HG03558 (cell line): ENCODE measurements around the gene NEK11.
"Not testable (repeated sequence)": the region's sequence is repeated elsewhere in the genome, so short reads cannot be mapped to it uniquely, and the experiment has no call there.

ENCODE experiments used
- ATAC-seq: cut with Tn5 transposase; IDR thresholded peaks from one replicate; pipeline ENCODE4 v1.9.1; 2021; ENCODE audit warnings: moderate number of reproducible peaks; ENCODE audit not compliant: unreplicated experiment; ENCODE audit errors: extremely low read depth

NEK11 gene

DNA sequence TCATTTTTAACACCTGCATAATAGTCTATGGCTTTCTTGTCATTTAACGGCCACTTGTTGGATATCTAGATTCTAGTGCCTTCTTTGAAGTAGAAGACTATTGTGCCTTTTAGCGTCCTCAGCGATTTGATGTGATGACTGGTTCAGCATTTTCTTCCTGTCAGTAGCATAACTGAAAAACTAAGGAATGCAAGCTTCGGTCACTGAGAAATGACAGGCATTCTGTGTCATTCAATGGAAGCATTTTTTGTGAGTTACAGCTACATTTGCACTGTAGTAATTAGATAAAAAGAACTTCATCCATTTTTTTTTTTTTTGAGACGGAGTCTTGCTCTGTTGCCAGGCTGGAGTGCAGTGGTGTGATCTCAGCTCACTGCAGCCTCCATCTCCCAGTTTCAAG, 10.3 kb downstream of the NEK11 start:
- no peak for ATAC-seq

DNA sequence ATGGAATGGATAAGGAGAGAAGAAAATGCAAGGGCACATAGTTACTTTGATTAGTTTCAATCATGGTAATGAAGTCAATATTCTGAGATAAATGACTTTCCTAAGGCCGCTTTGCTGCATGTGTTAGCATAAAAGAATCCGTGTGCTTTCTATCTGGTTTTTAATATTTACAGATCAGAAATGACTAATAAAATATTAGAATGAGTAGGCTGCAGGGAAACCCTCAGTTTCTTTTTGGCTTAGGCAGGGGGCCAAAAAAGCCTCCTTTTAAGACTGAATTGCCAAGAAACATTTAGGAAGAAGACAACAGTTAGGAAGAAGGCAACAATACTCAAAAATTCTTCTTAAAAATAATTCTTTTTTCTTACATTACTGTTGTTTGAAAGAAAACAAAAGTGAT, 11.6 kb downstream of the NEK11 start:
- ATAC-seq = no peak

DNA sequence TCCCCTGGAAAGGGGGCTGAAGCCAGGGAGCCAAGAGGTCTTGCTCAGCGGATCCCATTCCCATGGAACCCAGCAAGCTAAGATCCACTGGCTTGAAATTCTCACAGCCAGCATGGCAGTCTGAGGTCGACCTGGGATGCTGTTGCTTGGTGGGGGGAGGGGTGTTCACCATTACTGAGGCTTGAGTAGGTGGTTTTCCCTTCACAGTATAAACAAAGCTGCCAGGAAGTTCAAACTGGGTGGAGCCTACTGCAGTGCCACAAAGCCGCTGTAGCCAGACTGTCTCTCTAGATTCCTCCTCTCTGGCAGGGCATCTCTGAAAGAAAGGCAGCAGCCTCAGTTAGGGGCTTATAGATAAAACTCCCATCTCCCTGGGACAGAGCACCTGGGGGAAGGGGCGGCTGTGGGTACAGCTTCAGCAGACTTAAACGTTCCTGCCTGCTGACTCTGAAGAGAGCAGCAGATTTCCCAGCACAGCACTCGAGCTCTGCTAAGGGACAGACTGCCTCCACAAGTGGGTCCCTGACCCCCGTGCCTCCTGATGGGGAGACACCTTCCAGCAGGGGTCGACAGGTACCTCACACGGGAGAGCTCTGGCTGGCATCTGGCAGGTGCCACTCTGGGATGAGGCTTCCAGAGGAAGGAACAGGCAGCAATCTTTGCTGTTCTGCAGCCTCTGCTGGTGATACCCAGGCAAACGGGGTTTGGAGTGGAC, 15.8 kb downstream of the NEK11 start:
- ATAC-seq = not testable (repeated sequence)

DNA sequence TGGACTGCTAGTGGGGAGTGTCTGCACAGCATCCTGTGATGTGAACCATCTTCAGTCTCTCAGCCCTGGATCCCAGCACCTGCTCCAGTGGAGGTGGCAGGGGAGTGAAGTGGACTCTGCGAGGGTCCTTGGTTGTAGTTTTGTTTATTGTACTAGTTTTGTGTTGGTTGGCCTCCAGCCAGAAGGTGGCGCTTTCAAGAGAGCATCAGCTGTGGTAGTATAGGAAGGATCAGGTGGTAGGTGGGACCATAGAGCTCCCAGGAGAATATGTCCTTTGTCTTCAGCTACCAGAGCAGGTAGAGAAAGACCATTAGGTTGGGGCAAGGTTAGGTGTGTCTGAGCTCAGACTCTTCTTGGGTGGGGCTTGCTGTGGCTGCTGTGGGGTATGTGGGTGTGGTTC, 20.9 kb downstream of the NEK11 start:
- no peak for ATAC-seq

DNA sequence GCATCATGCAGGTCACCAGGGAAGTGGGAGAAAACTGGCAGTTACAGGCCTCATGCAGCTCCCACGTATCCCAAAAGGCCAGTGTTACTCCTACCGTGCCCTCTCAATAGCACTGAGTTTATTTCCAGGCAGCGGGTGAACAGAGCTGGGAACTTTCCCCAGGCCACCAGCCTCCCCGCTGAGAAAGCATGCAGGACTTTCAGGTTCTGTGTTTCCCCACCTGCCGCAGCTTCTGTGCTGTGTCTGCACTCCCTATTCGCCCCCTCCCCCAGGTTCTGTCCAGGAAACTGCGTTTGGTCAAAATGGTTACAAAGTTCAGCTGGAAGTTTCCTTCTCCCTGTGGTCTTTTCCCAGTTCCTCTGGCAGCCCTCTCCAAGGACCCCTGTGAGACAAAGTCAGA, 21.4 kb downstream of the NEK11 start:
- ATAC-seq = no peak

DNA sequence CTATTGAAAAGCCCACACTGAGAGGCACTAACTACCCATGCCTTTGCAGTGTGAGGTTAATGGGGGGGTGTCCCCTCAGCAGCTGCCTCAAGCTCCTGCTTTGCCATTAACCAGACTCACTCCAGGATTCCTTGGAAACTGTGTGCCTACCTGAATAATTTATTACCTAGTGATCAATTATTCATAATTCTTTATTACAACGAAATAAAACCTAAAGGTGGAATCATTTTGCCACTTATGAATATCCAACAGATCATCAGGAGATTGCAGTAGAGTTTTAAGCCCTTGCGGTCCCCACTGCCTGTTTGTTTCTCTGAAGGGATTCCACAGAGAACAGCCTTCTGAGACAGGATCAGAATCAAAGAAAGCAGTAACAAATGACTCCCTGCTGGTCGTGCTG, 23.3 kb downstream of the NEK11 start:
- ATAC-seq = no peak

DNA sequence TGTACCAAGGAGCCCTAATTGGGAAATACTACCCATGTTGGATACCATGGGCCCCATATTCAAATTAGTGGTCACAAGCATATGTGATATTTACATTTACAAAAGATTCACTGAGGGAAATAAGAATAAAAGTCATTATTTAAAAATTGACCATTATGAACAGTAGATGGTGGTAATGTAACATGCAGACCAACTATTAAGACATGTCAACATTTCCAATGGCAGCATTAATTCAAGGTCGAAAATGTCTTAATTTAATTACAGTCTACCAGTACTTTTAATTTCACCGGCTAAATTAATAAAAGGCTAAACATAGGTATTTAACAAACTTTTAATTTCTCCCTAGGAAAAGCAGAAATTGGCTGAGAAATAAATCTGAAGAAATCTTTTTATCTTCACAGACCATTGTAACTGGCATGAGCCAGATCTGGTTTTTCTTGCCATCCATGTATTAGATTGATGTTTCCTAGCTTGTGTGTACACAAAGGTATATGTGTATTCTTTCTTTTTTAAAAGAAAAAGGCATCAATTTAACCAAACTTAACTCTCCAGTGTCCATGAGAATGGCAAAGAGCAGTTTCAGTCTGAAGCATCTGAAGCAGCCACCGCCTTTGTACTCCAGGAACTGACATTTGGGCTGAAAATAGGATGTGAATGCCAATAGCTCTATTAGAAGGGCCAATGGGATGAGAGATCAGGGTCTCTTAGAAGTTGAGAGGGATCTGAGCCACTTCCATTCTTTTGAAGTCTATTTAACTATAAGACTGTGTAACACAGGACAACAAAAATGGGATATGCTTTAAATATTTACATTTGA, 26.6 kb downstream of the NEK11 start:
- ATAC-seq = no peak

DNA sequence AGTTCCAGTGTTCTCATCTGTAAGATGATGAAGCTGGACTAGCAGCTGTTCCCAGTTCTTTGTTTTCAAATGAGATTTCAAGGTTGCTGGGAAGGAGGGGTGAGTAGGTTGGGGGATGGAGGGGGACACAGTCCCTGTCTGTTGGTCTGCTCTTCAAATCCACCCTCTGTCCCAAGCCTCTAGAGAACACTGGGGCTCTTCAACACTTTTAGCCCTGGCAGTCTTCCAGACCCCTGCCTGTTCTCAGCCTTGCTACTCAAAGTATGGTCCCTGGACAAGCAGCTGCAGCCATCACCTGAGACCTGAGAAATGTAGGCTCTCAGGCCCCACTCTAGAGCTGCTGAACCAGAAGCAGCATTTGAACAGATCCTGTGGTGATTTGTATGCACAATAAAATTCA, 41.3 kb downstream of the NEK11 start:
- ATAC-seq = no peak

DNA sequence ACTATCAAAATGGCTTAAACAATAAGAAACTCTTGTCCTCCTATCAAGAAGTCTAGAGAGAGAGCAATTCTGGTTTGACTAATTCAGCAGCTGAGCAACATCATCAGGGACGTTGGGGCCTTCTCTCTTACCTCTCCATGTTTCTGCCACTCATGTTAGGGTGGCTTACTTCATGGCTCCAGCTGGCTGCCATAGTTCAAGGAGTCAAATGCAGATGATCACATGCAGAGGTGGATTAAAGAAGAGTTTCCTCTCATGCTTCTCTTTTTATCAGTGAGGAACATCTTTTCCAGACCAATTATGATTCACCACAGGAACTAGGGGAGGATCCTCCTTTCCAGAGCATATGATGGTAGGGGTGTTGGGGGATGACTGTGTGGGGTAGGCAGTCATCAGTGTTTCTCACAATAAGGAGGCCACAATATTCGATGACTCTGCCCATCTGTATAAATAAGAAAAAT, 45.5 kb downstream of the NEK11 start:
- no peak for ATAC-seq

DNA sequence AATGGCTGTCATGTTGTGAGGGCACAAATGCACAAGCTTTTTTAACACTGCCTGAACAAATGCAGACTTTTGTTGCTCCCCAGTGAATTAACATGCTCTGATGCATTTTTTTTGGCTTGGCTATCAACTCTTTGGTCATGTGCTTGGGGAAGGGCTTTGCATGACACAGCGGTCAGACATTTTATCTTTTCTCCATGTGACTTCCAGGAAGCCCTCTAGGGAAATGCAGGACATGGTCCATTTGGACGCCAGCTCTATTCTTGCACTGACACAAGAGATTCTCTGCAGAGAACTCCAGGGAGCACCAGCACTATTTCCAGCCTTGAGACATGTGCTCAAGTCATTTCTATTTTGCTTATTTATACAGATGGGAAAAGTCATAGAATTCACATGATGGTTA, 46.2 kb downstream of the NEK11 start:
- no peak for ATAC-seq

DNA sequence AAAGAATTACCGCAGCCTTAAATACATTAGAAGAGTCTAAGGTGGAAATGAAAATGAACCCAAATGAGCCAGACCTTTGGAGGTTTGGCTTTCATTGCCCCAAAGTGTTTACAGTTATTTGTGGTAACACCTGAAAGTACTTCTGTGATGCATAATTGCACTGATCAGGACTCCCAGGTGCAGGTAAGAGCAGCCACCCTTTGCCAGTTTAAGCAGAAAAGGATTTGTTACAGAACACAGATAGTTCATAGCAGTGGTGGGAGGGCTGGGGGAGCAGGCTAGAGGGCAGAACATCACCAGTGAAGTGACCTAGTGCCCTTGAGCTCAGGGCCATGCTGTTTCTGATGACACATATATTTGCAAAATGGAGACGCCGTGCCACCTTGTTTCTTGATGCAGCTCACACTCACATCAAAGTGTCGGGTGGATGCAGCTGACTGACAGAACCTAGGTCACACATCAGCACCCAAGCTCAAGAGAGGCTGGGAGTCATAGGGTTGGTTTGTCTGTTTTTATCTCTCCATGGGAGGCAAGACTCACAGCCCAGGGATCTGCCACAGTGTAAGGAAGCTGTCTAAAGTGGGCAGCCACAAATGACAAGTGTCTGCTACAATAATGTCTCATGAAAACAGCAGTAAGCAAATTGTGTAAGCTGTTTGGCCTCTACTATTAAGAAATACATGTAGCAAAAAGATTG, 49.1 kb downstream of the NEK11 start:
- no peak for ATAC-seq

DNA sequence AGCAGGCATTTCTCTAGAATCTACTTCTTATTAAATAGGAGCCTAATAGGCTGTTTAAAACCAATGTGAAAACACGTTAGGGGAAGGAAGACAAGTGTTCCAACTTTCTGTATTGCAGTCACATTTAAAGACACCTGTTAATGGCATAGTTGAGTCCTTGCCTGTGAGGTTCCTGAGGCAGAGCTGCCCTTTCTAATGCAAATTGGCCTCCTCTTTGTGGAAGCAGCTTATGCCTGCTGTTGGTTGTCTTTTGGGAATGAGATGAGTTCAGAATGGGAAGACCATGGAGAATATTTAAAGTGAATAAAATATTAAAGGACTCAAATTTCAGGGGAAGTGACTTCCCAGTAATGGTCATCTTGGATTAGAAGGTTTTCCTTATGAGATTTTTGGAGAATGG, 51.2 kb downstream of the NEK11 start:
- ATAC-seq = no peak

DNA sequence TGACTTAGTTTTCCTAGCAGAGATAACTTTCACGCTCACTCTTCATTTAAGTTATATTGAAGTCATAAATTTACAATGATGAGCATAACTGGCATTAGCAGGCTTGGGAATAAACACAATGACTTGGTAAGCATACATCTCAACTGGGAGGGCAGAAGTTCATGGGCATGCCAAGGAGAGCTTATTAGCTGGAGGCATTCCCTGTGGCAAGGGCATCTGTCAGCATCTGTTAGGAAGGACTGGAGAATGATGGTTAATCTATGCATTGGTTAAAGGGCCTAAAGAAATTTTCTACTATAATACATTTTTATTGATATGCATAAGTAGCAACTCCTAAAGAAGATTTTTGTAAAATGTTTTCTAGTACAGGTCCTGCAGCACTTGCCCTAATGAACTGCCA, 52.4 kb downstream of the NEK11 start:
- ATAC-seq = no peak

DNA sequence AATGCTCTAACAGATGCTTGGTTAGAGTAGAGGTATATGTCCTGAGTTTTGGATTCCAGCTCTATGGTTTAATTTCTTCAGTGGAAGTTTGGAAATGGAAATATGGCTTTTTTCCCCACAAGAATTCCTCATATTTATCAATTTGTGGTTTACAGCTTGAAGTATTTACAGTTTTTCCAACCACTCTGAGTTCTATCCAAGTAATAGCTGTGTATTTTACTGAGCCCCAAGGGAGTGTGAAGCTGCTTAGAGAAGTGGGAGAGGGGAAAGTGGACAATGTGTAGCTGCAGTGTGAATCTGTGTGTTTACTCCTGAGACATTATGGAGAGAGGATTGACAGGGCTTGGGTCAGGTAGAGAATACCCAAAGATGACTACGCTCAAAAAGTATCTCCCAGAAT, 54.5 kb downstream of the NEK11 start:
- ATAC-seq = no peak

DNA sequence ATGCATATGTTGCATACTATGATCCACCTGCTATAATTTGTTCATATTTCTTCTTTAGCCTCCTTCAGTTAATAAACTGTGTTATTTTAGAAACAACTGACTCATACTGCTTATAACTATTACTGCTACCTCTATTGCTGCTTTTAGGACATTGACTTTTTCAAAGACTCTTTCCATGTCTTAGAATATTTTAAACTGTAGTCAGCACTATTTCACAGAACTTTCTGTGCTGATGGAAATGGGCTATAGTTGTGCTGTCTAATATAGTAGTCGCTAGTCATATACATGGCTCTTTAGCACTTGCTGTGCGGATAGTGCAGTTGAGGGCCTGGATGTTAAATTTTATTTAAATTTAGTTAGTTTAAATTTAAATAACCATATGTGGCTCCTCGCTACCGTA, 55.6 kb downstream of the NEK11 start:
- no peak for ATAC-seq

DNA sequence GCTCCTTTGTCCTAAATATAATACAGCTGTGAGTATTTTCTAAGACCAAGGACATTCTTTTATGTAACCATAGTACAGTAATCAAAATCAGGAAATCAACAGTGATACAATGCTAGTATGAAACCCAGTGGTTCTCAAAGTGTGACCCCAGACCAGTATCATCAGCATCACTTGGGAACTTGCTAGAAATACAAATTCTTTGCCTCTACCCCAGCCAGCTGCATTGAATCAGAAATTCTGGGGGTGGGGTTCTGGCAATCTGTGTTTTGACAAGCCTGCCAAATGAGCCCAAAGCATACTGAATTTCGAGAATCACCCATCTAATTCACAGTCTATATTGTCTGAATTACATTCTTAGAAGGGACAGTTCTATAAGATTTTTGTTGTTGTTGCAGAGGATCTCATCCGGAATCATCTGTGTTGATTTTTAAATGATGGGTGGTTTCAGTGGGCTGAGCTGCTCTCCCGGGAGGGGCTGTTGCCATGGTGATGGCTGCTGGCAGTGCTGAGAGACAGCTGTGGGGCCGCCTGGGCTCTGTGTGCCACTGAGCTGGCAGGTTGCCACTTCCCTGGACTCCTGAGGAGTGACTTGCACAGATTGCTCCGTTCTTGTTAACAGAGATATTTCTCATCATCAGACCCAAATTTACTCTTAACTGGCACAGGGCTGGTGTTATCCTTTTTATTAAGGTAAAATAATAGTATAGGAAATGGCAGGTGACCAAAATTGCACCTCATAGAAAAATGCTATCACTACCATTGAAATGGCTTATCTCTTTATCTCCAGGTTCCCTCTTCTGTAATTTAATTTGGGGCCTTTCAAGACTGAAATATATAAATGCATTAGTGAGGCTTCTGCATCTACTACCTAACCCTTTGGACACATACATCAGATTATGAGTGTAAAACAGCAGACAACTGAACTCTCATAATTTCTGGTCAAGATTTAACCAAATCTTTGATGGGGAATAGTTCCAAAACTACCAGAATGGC, 56.5 kb downstream of the NEK11 start:
- ATAC-seq = no peak

DNA sequence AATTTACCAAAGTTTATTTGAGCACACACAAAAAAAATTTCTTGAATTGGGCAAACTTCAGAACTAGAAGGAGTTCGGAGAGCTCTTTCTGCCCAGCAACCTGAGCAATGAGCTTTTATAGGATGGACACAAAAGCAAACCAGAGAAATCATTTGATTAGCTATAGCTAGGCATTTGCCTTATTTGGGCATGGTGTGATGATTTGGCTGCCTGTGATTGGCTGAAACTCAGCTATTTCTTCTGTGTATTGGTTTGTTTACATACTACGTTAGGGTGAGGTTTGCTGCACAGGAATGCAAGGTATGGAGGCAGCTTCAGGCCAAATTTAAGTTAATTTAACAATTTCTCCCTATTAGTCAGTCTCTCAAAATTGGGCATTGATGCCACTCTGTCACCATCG, 65.1 kb downstream of the NEK11 start:
- ATAC-seq = no peak

DNA sequence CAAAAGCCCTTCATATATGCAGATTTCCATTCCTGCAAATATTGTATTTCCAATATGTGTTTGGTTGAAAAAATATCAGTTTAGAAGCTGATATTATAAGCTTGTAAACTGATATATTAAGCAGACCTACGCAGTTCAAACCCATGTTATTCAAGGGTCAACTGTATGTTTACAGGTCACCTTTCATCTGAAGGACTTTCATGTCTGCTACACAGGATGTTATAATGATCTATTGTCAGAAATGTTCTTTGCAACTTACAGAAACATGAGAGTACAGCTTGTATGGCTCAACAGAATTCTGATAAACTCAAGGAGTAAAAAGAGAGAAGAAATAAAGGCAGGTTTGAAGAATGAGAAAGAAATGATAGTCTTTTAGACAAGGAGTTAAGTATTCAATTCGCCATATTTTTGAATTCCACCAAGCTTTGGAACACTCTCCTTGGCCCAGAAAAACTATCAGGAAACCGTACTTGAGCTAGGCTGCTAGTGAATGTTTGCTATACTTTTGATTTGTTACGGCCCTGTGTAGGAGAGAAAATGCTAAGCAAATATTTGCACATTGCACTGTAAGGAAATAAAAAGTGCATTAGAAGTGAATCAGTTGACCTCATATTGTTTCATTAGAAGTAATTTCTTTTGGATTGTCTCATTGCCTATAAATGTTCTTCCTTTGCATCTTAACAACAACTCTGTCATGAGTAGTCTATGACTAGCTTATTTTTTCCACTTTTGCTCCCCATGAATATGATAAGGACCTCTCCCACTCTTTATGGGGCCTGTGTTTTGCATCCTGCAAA, 81.2 kb downstream of the NEK11 start:
- no peak for ATAC-seq

DNA sequence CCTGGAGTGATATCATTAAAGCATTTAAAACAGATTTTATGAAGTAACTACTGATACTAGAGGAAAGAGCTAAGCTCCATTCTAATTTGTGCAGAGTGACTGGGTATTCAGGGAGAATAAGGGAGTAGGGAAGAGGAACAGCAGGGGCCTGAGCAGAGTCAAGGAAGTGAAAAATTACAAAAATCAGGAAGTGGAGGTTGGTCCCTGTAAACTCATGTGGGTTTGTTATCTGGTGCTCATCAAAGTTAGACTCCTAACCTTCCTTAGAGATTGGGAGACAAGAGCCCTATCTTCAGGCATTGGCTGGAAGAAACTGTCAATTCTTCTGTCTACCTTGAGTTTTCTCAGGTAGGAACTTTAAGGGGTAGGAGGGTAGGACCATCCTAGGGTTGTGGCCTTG, 82.5 kb downstream of the NEK11 start:
- no peak for ATAC-seq
